Ishikawa (cell line): ENCODE data around the gene ARL11.

ENCODE experiments used
- CEBPB ChIP-seq: IDR thresholded peaks from 2 replicates; pipeline ENCODE4 v1.6.1; 2012
- CREB1 ChIP-seq: IDR thresholded peaks from 2 replicates; pipeline ENCODE4 v1.6.1; 2012; ENCODE audit warnings: low read depth
- EGR1 ChIP-seq: IDR thresholded peaks from 2 replicates; pipeline ENCODE4 v1.6.1; 2012
- EP300 ChIP-seq: IDR thresholded peaks from 2 replicates; pipeline ENCODE4 v1.6.1; 2012; ENCODE audit warnings: borderline replicate concordance
- FOXM1 ChIP-seq: IDR thresholded peaks from 2 replicates; pipeline ENCODE4 v1.6.1; 2012; ENCODE audit warnings: low read depth, borderline replicate concordance
- MAX ChIP-seq: IDR thresholded peaks from 2 replicates; pipeline ENCODE4 v1.6.1; 2012
- NFIC ChIP-seq: IDR thresholded peaks from 2 replicates; pipeline ENCODE4 v1.6.1; 2012
- RAD21 ChIP-seq: IDR thresholded peaks from 2 replicates; pipeline ENCODE4 v1.6.1; 2012; ENCODE audit warnings: low read depth
- REST ChIP-seq: IDR thresholded peaks from 2 replicates; pipeline ENCODE4 v1.6.1; 2012; ENCODE audit warnings: low read depth, mild to moderate bottlenecking
- TAF1 ChIP-seq: IDR thresholded peaks from 2 replicates; pipeline ENCODE4 v1.6.1; 2012; ENCODE audit warnings: low read depth, mild to moderate bottlenecking
- TCF12 ChIP-seq: IDR thresholded peaks from 2 replicates; pipeline ENCODE4 v1.6.1; 2012; ENCODE audit warnings: low read depth
- TEAD4 ChIP-seq: IDR thresholded peaks from 2 replicates; pipeline ENCODE4 v1.6.1; 2012
- USF1 ChIP-seq: IDR thresholded peaks from 2 replicates; pipeline ENCODE4 v1.6.1; 2012
- YY1 ChIP-seq: IDR thresholded peaks from 2 replicates; pipeline ENCODE4 v1.6.1; 2012; ENCODE audit warnings: low read depth
- ZBTB7A ChIP-seq: IDR thresholded peaks from 2 replicates; pipeline ENCODE4 v1.6.1; 2012; ENCODE audit warnings: low read depth

Gene ARL11

GRCh38 chr13:49594576-49594975 is 33.7 kb upstream of the ARL11 start:
- TF ChIP-seq MAX (no peak), TAF1 (no peak), RAD21 (no peak), CEBPB (no peak), FOXM1 (no peak), YY1 (no peak), USF1 (no peak), TCF12 (no peak), TEAD4 (no peak), EGR1 (no peak), EP300 (no peak)

GRCh38 chr13:49596221-49596620 is 32.1 kb upstream of the ARL11 start:
- TF ChIP-seq CEBPB = no peak
- TF ChIP-seq ZBTB7A = no peak
- no peak for TF ChIP-seq REST
- no peak for TF ChIP-seq YY1
- no peak for TF ChIP-seq TEAD4
- no peak for TF ChIP-seq TCF12
- TF ChIP-seq USF1 = no peak
- TF ChIP-seq RAD21 = no peak
- TF ChIP-seq TAF1 = no peak
- no peak for TF ChIP-seq EGR1
- TF ChIP-seq EP300 = no peak
- no peak for TF ChIP-seq NFIC
- no peak for TF ChIP-seq CREB1
- TF ChIP-seq FOXM1 = no peak

GRCh38 chr13:49597043-49597641 is 31.2 kb upstream of the ARL11 start:
- TF ChIP-seq TAF1 (no peak), YY1 (no peak), CREB1 (no peak), RAD21 (no peak), EGR1 (no peak), REST (no peak), MAX (no peak), FOXM1 (no peak), NFIC (no peak), EP300 (no peak), ZBTB7A (no peak), USF1 (no peak), CEBPB (no peak), TCF12 (no peak), TEAD4 (no peak)

- no peak for TF ChIP-seq TAF1
- no peak for TF ChIP-seq TEAD4
- TF ChIP-seq EP300 = no peak
- TF ChIP-seq FOXM1 = no peak
Measured at GRCh38 chr13:49602005-49602404, 26.3 kb upstream of the ARL11 start.

- TF ChIP-seq TEAD4 (no peak), EGR1 (no peak), EP300 (no peak), TCF12 (no peak), NFIC (no peak), ZBTB7A (no peak), FOXM1 (no peak), TAF1 (no peak), CREB1 (no peak), MAX (no peak), CEBPB (no peak), REST (no peak), RAD21 (no peak), USF1 (no peak), YY1 (no peak)
Measured at GRCh38 chr13:49604570-49604969, 23.7 kb upstream of the ARL11 start.
